ENCODE results near the gene TLR6. TPM values are rescaled to one million over a fixed set of nuclear protein-coding genes. Genes with fewer than 3 reads are reported as not detected.
A peak's percentile ranks its signal among the peaks of the same experiment; 100 is the strongest.

TLR6 gene
- total RNA-seq, 1 experiment from 2014 or later = 7.7 TPM

DNA sequence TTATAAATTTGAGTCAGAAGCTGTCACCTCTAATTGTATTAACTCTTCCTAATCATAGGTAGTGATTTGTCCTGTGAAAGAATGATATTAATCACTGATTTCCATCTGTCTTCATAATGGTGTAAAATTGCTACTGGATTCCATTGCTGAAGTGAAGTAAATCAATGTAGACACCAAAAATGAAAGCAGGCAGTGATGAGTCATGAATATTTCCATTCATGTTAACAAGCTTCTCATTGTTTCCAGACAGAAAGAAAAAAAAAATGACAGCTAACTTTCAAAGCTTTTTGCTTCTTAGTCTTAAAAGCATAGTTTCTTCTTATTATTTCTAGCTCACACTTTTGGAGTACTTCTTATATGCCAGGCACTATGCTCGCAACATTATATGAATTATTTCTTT, 32.5 kb upstream of the TLR6 start:
- H3K36me3 Mint-ChIP-seq (ENCODE audit: insufficient read depth, unreplicated experiment) = peaks cover 20% of the 10 kb centered on the region
- ChIA-PET CTCF (interaction anchor here (0.6 to 4.3 kb wide), 11 partner anchors 8 to 478 kb away, joined by 3 to 22 read pairs (median 5); partner anchors contain the start of gene TLR10), POLR2A (interaction anchor here (0.6 to 2.2 kb wide), 5 partner anchors 13 to 1062 kb away, joined by 3 to 20 read pairs (median 3); partner anchors contain the start of gene PGM2)
- H3K4me3 Mint-ChIP-seq (ENCODE audit: unreplicated experiment) = peak overlapping the region; percentile 21
- intact Hi-C loops (cut with micrococcal nuclease) = no loop called here
- DNase-seq (ENCODE audit: unreplicated experiment) = peak; percentile 64
- H3K27me3 Mint-ChIP-seq (ENCODE audit: insufficient read depth, unreplicated experiment) = no peaks in the 10 kb centered on the region
- H3K9me3 Mint-ChIP-seq (ENCODE audit: unreplicated experiment) = no peaks in the 10 kb centered on the region
- peak overlapping the region; percentile 49 for H3K27ac Mint-ChIP-seq (ENCODE audit: low read depth, unreplicated experiment)
- BruUV-seq (replicated peaks) = no TSS peak
- TF ChIP-seq, protein P1, sequence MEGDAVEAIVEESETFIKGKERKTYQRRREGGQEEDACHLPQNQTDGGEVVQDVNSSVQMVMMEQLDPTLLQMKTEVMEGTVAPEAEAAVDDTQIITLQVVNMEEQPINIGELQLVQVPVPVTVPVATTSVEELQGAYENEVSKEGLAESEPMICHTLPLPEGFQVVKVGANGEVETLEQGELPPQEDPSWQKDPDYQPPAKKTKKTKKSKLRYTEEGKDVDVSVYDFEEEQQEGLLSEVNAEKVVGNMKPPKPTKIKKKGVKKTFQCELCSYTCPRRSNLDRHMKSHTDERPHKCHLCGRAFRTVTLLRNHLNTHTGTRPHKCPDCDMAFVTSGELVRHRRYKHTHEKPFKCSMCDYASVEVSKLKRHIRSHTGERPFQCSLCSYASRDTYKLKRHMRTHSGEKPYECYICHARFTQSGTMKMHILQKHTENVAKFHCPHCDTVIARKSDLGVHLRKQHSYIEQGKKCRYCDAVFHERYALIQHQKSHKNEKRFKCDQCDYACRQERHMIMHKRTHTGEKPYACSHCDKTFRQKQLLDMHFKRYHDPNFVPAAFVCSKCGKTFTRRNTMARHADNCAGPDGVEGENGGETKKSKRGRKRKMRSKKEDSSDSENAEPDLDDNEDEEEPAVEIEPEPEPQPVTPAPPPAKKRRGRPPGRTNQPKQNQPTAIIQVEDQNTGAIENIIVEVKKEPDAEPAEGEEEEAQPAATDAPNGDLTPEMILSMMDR (IDR thresholded peaks at IDR 0.05; ENCODE audit: unreplicated experiment) = no peak
- H3K4me1 Mint-ChIP-seq (ENCODE audit: insufficient read depth, unreplicated experiment) = peaks cover 6% of the 10 kb centered on the region

DNA sequence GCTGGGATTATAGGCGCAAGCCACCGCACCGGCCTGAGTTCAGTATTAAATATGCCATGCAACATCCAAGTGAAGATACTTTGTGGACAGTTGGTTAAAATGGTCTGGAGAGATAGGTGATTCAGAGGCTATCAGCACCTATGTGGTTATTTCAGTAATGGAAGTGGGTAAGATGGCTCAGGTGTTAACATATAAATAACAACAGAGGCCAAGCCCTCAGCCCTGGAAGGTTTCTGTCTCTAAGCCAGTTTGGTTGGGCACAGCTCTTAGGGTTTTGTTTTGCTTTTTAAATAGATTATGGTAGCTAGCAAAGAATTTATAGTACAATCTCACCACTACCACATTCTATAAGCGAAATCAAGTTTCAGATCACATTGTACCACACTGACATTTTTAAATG, 27.6 kb upstream of the TLR6 start:
- Mint-ChIP-seq H3K27me3 (ENCODE audit: insufficient read depth, unreplicated experiment) (no peaks in the 10 kb centered on the region), H3K36me3 (ENCODE audit: insufficient read depth, unreplicated experiment) (peaks cover 4% of the 10 kb centered on the region), H3K4me1 (ENCODE audit: insufficient read depth, unreplicated experiment) (no peaks in the 10 kb centered on the region), H3K27ac (ENCODE audit: low read depth, unreplicated experiment) (no peak overlapping the region), H3K4me3 (ENCODE audit: unreplicated experiment) (no peak overlapping the region), H3K9me3 (ENCODE audit: unreplicated experiment) (no peaks in the 10 kb centered on the region)
- DNase-seq (ENCODE audit: unreplicated experiment) = no peak
- ChIA-PET POLR2A (interaction anchor here (1.2 kb wide), 1 partner anchor 10 kb away, joined by 4 read pairs; no protein-coding TSS in a partner anchor), CTCF (interaction anchor here (0.6 to 1.3 kb wide), 3 partner anchors 9 to 101 kb away, joined by 3 to 7 read pairs (median 5); no protein-coding TSS in a partner anchor)
- TF ChIP-seq, protein P1 (IDR thresholded peaks at IDR 0.05; ENCODE audit: unreplicated experiment) = no peak
- no TSS peak for BruUV-seq (replicated peaks)
- intact Hi-C loops (cut with micrococcal nuclease) = no loop called here

DNA sequence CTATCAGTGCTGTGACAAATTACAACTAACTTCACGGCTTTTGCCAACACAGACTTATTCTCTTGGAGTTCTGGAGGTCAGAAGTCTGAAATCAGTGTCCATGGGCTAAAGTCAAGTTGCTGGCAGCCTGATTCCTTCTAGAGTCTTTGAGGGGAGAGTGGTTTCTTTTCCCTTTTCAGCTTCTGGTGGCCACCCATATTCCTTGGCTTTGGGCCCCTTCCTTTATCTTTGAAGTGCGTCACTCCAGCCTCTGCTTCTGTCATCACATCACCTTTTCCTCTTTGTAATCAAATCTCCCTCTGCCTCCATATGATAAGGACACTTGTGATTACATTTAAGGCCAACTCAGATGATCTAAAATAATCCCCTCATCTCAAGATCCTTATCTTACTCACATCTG, 20.0 kb upstream of the TLR6 start:
- no peaks in the 10 kb centered on the region for H3K27me3 Mint-ChIP-seq (ENCODE audit: insufficient read depth, unreplicated experiment)
- no peak overlapping the region for H3K4me3 Mint-ChIP-seq (ENCODE audit: unreplicated experiment)
- intact Hi-C loops (cut with micrococcal nuclease) = no loop called here
- H3K27ac Mint-ChIP-seq (ENCODE audit: low read depth, unreplicated experiment) = no peak overlapping the region
- TF ChIP-seq, protein P1 (IDR thresholded peaks at IDR 0.05; ENCODE audit: unreplicated experiment) = no peak
- H3K36me3 Mint-ChIP-seq (ENCODE audit: insufficient read depth, unreplicated experiment) = peaks cover 13% of the 10 kb centered on the region
- peaks cover 6% of the 10 kb centered on the region for H3K4me1 Mint-ChIP-seq (ENCODE audit: insufficient read depth, unreplicated experiment)
- BruUV-seq (replicated peaks) = no TSS peak
- H3K9me3 Mint-ChIP-seq (ENCODE audit: unreplicated experiment) = no peaks in the 10 kb centered on the region
- ChIA-PET POLR2A (interaction anchor here (4.3 kb wide), 1 partner anchor 12 kb away, joined by 20 read pairs; no protein-coding TSS in a partner anchor), CTCF (interaction anchor here (0.8 to 4.5 kb wide), 2 partner anchors 12 to 16 kb away, joined by 3 to 20 read pairs; no protein-coding TSS in a partner anchor)
- no peak for DNase-seq (ENCODE audit: unreplicated experiment)

DNA sequence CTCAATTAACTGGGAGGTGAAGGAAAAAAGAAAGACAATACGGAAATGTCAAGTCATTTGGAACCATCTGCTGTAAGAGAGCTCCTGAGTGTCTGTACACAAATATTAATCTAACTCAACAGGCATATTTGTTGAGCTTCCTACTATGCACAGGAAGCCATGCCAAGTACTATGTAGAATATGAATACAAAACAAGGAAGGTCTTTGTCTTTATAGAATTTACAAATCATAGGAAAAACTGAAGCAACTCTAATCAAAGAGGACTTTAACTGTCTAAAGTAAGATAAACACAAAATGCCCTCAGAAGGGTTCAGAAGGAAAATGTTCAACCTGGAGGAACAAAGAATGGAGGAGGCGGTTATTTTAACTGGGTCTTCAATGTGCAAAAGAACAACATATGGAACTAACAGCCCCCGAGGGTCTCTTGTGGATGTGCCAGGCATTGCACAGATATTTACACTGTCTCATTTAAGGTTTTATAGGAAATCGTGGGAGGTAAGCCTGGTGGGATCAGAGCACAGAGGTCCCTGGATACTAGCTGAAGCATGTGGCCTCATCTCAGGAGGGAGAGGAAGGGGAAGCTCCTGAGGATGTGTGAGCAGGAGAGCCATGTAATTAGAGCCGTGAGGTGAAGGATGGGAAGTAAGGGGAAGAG, 16.8 kb upstream of the TLR6 start:
- CTCF ChIA-PET = interaction anchor here (0.5 to 2.7 kb wide), 4 partner anchors 13 to 261 kb away, joined by 3 to 17 read pairs (median 4); no protein-coding TSS in a partner anchor
- H3K27me3 Mint-ChIP-seq (ENCODE audit: insufficient read depth, unreplicated experiment) = no peaks in the 10 kb centered on the region
- H3K36me3 Mint-ChIP-seq (ENCODE audit: insufficient read depth, unreplicated experiment) = peaks cover 14% of the 10 kb centered on the region
- no peaks in the 10 kb centered on the region for H3K9me3 Mint-ChIP-seq (ENCODE audit: unreplicated experiment)
- peaks cover 23% of the 10 kb centered on the region for H3K4me1 Mint-ChIP-seq (ENCODE audit: insufficient read depth, unreplicated experiment)
- no peak overlapping the region for H3K27ac Mint-ChIP-seq (ENCODE audit: low read depth, unreplicated experiment)
- no peak for DNase-seq (ENCODE audit: unreplicated experiment)
- no peak overlapping the region for H3K4me3 Mint-ChIP-seq (ENCODE audit: unreplicated experiment)
- TF ChIP-seq, protein P1 (IDR thresholded peaks at IDR 0.05; ENCODE audit: unreplicated experiment) = no peak
- intact Hi-C loops (cut with micrococcal nuclease) = no loop called here
- BruUV-seq (replicated peaks) = no TSS peak
- POLR2A ChIA-PET = interaction anchor here (0.5 to 4.3 kb wide), 3 partner anchors 15 to 800 kb away, joined by 3 to 20 read pairs (median 4); no protein-coding TSS in a partner anchor

All from MCF 10A (cell line).